Motor neuron (in vitro differentiated cells): Measurements from ENCODE around the gene CD59. TPM values are rescaled to one million over a fixed set of nuclear protein-coding genes. Genes with fewer than 3 reads are reported as not detected.
"Not testable (repeated sequence)": the region's sequence is repeated elsewhere in the genome, so short reads cannot be mapped to it uniquely, and the experiment has no call there.

Experiments used
- ATAC-seq, 8 experiments: fragments of 200-7000 bp; cut with Tn5 transposase; replicated peaks in 6 of 8; 2 replicates each; pipeline ENCODE4 v1.8.0; 2021; ENCODE audit warnings: mild to moderate bottlenecking in 8 of 8, moderate library complexity in 8 of 8
- H3K27ac ChIP-seq, 2 donors: fragments of 250-450 bp; sonication (Bioruptor Pico); 2 replicates each; pipeline ENCODE4 v1.9.0; 2021; ENCODE audit warnings: antibody characterized with exemption in 2 of 2, mild to moderate bottlenecking in 2 of 2, moderate library complexity in 1 of 2
- H3K4me1 ChIP-seq, 2 donors: fragments of 250-450 bp; sonication (Bioruptor Pico); replicated peaks in 1 of 2; 2 replicates each; pipeline ENCODE4 v1.6.1; 2021; ENCODE audit warnings: antibody characterized with exemption in 2 of 2, mild to moderate bottlenecking in 2 of 2, moderate library complexity in 1 of 2
- H3K4me3 ChIP-seq, 5 donors: fragments of 250-450 bp; sonication (Bioruptor Pico); 2 replicates each; pipeline ENCODE4 v1.9.0; 2021; ENCODE audit warnings: antibody characterized with exemption in 5 of 5, mild to moderate bottlenecking in 5 of 5, moderate library complexity in 4 of 5
- WGBS, 10 experiments: fragments of 450-650 bp; shearing (Covaris generic); methylation state at CpG; one replicate each; pipeline ENCODE4 v1.0.0; 2022; 5-methylcytosine and 5-hydroxymethylcytosine counted together
- in situ Hi-C, 9 experiments: fragments of 400-800 bp; cut with MboI; loops; one replicate each; pipeline ENCODE4 v1.15.0; 2021; ENCODE audit warnings: low sequenced_read_pairs in 9 of 9, low pct_unique_long_range_greater_than_20kb in 2 of 9; ENCODE audit not compliant: unreplicated experiment in 9 of 9
- total RNA-seq, 8 experiments: library from RNA; unstranded; fragments of 300-600 nt; gene quantifications; 2 replicates each; pipeline versions ENCODE4 v1.2.3 to v1.2.4, GENCODE V29; 2022

CD59 gene
- total RNA-seq, 8 experiments from 2014 or later, result 33.5 to 431 (median 105) TPM

DNA sequence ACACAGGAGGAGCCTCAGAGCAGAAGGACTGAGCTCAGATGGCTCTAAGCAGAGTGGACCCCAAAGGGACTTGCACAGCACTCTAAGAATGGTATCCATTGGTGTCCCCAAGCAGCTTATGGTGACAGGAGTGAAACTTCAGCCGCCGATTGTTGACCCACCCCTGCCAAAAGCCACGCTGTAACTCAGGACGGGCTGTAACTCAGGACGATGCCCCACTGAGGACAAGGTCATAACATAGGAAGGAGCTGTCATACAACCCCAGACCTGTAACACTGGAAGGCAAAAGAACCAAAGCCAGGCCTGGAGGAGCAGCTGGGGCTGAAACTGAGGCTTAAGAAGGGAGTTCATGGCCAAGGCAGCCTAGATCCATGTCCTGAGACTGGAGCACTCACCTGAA, 14.2 kb downstream of the CD59 start:
- 69 to 100% (median 90%) methylated on average over 2 to 4 of the region's 5 CpGs; no CpG with 5 or more reads in 3 of the 10 experiments for WGBS, 10 experiments
- no peak overlapping the region for H3K4me3 ChIP-seq
- in situ Hi-C loops, result no loop called here
- H3K27ac ChIP-seq, result no peak overlapping the region
- no peaks in the 10 kb centered on the region for H3K4me1 ChIP-seq
- no peak for ATAC-seq

GRCh38 chr11:33721426-33721825, 14.8 kb downstream of the CD59 start:
- Histone ChIP-seq H3K27ac (no peak overlapping the region), H3K4me3 (no peak overlapping the region), H3K4me1 (no peaks in the 10 kb centered on the region)
- 0 to 78% (median 40%) methylated on average over 1 of the region's 1 CpG; no CpG with 5 or more reads in 5 of the 10 experiments for WGBS, 10 experiments
- peak in 3 of 8 experiments; percentile 1 to 42 (median 3) for ATAC-seq
- in situ Hi-C loops, result no loop called here

- H3K4me3 ChIP-seq, result no peak overlapping the region
- 50 to 100% (median 90%) methylated on average over 1 to 4 of the region's 5 CpGs; no CpG with 5 or more reads in 4 of the 10 experiments for WGBS, 10 experiments
- in situ Hi-C loops, result no loop called here
- no peaks in the 10 kb centered on the region for H3K4me1 ChIP-seq
- ATAC-seq, result no peak
- no peak overlapping the region for H3K27ac ChIP-seq
Observed at GRCh38 chr11:33719587-33719986, 16.6 kb downstream of the CD59 start.

GRCh38 chr11:33718440-33718839, 17.8 kb downstream of the CD59 start:
- Histone ChIP-seq H3K27ac (no peak overlapping the region), H3K4me1 (no peaks in the 10 kb centered on the region), H3K4me3 (no peak overlapping the region)
- no peak for ATAC-seq
- in situ Hi-C loops, result no loop called here
- WGBS, 10 experiments, result 67 to 100% (median 86%) methylated on average over 1 to 2 of the region's 2 CpGs; no CpG with 5 or more reads in 5 of the 10 experiments

GRCh38 chr11:33716243-33716642, 20.0 kb downstream of the CD59 start:
- ATAC-seq, result peak in 3 of 8 experiments; percentile 21 to 66 (median 49)
- no peaks in the 10 kb centered on the region for H3K4me1 ChIP-seq
- in situ Hi-C loops, result no loop called here
- H3K4me3 ChIP-seq, result no peak overlapping the region
- 40 to 100% (median 80%) methylated on average over 1 to 2 of the region's 2 CpGs; no CpG with 5 or more reads in 4 of the 10 experiments for WGBS, 10 experiments
- H3K27ac ChIP-seq, result no peak overlapping the region

- in situ Hi-C loops, result no loop called here
- WGBS, 10 experiments, result 50 to 100% (median 85%) methylated on average over 1 to 4 of the region's 4 CpGs
- H3K4me3 ChIP-seq, result no peak overlapping the region
- H3K27ac ChIP-seq, result no peak overlapping the region
- ATAC-seq, result no peak
- no peaks in the 10 kb centered on the region for H3K4me1 ChIP-seq
Observed at GRCh38 chr11:33713856-33714398, 22.3 kb downstream of the CD59 start.

DNA sequence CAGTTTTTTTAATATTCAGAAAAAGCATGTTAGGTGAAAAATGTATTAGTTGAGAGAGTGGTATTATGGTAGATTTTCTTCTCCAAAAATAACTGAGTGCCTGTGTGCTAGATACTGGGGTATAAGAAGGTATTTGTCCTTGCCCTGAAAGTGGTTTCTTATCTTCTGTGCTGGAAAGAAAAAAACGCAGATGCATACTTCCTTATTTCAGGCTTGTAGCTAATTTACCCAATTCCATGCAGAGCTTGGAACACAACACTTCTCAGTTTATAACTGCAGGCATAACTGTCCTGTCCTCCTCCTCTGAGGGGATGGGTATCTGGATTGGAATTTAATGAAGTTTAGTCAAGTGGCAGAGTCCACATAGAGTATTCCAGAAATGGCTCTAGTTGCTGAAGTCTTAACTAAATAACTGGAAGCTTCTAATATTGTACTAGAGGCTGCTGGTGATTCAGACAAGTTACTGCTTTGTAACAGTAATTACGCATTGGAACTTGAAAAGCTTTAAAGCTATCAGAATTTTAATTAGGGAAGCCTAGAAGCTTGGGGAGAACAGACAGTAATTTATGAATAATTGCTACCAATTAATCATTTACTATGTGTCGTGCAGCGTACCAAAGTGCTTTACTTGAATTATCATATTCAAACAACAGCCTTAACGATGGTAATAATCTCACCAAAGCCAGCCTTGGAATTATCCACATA, 22.9 kb downstream of the CD59 start:
- Histone ChIP-seq H3K4me3 (no peak overlapping the region), H3K4me1 (no peaks in the 10 kb centered on the region), H3K27ac (no peak overlapping the region)
- ATAC-seq, result no peak
- in situ Hi-C loops, result no loop called here
- 14 to 96% (median 80%) methylated on average over 1 to 5 of the region's 5 CpGs for WGBS, 10 experiments

GRCh38 chr11:33712436-33712835, 23.8 kb downstream of the CD59 start:
- in situ Hi-C loops, result no loop called here
- no peak overlapping the region for H3K27ac ChIP-seq
- 70 to 100% (median 89%) methylated on average over 1 to 3 of the region's 3 CpGs; no CpG with 5 or more reads in 2 of the 10 experiments for WGBS, 10 experiments
- no peak overlapping the region for H3K4me3 ChIP-seq
- no peaks in the 10 kb centered on the region for H3K4me1 ChIP-seq
- ATAC-seq, result no peak

DNA sequence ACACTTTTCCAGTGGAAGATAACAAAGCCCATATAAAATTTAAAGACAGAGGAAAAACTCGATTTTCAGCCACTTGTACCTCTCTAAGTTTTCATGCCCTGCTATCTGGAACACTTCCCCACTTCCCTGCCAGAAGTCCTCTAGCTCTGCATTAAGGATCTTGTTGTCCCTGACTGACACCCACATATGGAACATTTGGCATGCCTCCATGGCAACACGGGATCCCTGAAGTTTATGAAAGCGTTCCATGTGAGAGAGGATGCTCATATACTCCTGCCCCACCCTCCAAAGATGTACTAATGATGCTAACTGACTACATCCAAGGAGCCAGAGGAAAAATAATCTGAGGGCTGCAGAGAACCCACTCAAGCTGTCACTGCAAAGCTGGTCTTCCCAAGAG, 26.8 kb downstream of the CD59 start:
- WGBS, 10 experiments, result 30 to 100% (median 50%) methylated on average over 1 to 3 of the region's 3 CpGs; no CpG with 5 or more reads in 3 of the 10 experiments
- ATAC-seq, result no peak
- in situ Hi-C loops, result no loop called here
- Histone ChIP-seq H3K4me3 (no peak overlapping the region), H3K4me1 (no peaks in the 10 kb centered on the region), H3K27ac (no peak overlapping the region)

GRCh38 chr11:33708985-33709384, 27.2 kb downstream of the CD59 start:
- 89 to 100% (median 100%) methylated on average over 1 of the region's 1 CpG; no CpG with 5 or more reads in 5 of the 10 experiments for WGBS, 10 experiments
- H3K4me1 ChIP-seq, result no peaks in the 10 kb centered on the region
- no peak for ATAC-seq
- in situ Hi-C loops, result no loop called here
- H3K4me3 ChIP-seq, result no peak overlapping the region
- no peak overlapping the region for H3K27ac ChIP-seq

GRCh38 chr11:33707831-33708230, 28.4 kb downstream of the CD59 start:
- in situ Hi-C loops, result not testable (repeated sequence)

GRCh38 chr11:33706966-33707365, 29.3 kb downstream of the CD59 start:
- 83 to 100% (median 100%) methylated on average over 1 to 2 of the region's 2 CpGs; no CpG with 5 or more reads in 1 of the 10 experiments for WGBS, 10 experiments
- peaks cover 3 to 6% of the 10 kb centered on the region in 2 donors for H3K4me1 ChIP-seq
- no peak for ATAC-seq
- H3K27ac ChIP-seq, result no peak overlapping the region
- in situ Hi-C loops, result no loop called here
- no peak overlapping the region for H3K4me3 ChIP-seq

More at GRCh38 chr11:33707831-33708230, 28.4 kb downstream of the CD59 start:
- not testable (repeated sequence) for H3K4me1 ChIP-seq, H3K4me3 ChIP-seq, H3K27ac ChIP-seq, ATAC-seq
- no CpG with 5 or more reads among the region's 2 CpGs for WGBS, 10 experiments

- in situ Hi-C loops, result no loop called here
- 56 to 100% (median 85%) methylated on average over 1 to 2 of the region's 2 CpGs for WGBS, 10 experiments
- Histone ChIP-seq H3K4me3 (no peak overlapping the region), H3K27ac (no peak overlapping the region), H3K4me1 (peaks cover 7 to 10% of the 10 kb centered on the region in 2 donors)
- no peak for ATAC-seq
Observed at GRCh38 chr11:33706546-33706945, 29.7 kb downstream of the CD59 start.
